ENCODE measurements around the gene RNU1-3.
"Not testable (repeated sequence)": the region's sequence is repeated elsewhere in the genome, so short reads cannot be mapped to it uniquely, and the experiment has no call there.

Gene RNU1-3

DNA sequence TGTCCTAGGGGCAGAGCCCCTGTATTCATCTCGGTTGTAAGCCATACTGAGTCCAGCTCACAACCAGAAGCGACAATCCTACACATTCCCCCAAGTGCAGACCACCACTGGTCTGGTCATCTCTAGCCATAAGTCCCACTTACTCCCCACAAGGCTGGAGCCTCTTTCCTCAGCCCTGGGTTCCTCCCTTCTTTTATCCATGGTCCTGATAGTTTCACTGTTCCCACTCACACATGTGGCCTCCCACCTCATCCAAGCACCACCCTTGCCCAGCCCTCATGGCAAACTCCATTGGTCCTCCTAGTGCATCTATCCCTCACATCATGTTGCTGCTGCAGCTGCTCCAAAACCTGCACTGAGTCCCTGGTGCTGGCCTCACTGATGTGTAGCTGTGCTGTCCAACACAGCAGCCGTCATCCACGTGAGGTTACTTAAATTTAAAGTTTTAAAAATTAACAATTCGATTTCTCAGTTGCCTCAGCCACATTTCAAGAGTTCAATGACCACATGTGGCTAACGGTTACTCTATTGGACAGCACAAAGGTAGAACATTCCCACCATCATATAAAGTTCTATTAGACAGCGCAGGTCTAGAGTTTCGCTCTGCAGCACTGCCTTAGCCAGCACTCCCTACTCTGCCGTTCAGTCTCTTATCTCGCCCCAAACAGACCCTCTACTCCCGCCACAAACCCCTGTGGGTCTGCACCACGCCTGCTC lies 23.1 kb downstream of the RNU1-3 start:
- Histone ChIP-seq H3K4me3 (ENCODE audit: low read depth, low read length) (peak overlapping the region; percentile 82), H2AFZ (ENCODE audit: low read length, unreplicated experiment) (peak overlapping the region; percentile 90), H3K79me2 (ENCODE audit: control insufficient read depth, insufficient read depth, low read length, unreplicated experiment) (peaks cover 23% of the 10 kb centered on the region), H3K4me1 (ENCODE audit: control insufficient read depth, insufficient read depth, low read length, unreplicated experiment) (peaks cover 15% of the 10 kb centered on the region)
- not testable (repeated sequence) for H3K27me3 ChIP-seq (ENCODE audit: insufficient read depth, low read length); H3K36me3 ChIP-seq (ENCODE audit: insufficient read depth, low read length); H3K27ac ChIP-seq (ENCODE audit: low read depth, low read length)

DNA sequence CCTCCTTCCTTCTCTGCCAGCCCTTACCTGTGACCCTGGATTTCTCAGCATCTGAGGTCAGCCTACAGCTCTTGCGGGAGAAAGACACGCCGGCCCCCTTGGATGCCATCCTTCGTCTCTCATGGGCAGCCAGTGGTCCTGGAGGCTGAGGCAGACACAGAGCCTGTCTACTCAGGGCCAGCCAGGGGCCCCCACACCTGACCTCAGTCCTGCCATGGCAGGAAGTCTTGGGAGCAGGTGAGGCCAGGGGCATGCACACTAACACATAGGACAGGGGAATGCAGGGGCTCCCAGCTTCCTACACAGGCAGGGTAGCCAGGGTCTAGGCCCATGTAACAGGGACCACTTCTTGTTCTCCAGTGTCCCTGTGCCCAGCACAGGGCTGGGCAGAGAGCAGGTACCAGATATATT lies 23.7 kb downstream of the RNU1-3 start:
- not testable (repeated sequence) for H2AFZ ChIP-seq (ENCODE audit: low read length, unreplicated experiment); H3K36me3 ChIP-seq (ENCODE audit: insufficient read depth, low read length); H3K27me3 ChIP-seq (ENCODE audit: insufficient read depth, low read length); H3K27ac ChIP-seq (ENCODE audit: low read depth, low read length)
- Histone ChIP-seq H3K4me3 (ENCODE audit: low read depth, low read length) (peak overlapping the region; percentile 82), H3K4me1 (ENCODE audit: control insufficient read depth, insufficient read depth, low read length, unreplicated experiment) (peaks cover 15% of the 10 kb centered on the region), H3K79me2 (ENCODE audit: control insufficient read depth, insufficient read depth, low read length, unreplicated experiment) (peaks cover 23% of the 10 kb centered on the region)

DNA sequence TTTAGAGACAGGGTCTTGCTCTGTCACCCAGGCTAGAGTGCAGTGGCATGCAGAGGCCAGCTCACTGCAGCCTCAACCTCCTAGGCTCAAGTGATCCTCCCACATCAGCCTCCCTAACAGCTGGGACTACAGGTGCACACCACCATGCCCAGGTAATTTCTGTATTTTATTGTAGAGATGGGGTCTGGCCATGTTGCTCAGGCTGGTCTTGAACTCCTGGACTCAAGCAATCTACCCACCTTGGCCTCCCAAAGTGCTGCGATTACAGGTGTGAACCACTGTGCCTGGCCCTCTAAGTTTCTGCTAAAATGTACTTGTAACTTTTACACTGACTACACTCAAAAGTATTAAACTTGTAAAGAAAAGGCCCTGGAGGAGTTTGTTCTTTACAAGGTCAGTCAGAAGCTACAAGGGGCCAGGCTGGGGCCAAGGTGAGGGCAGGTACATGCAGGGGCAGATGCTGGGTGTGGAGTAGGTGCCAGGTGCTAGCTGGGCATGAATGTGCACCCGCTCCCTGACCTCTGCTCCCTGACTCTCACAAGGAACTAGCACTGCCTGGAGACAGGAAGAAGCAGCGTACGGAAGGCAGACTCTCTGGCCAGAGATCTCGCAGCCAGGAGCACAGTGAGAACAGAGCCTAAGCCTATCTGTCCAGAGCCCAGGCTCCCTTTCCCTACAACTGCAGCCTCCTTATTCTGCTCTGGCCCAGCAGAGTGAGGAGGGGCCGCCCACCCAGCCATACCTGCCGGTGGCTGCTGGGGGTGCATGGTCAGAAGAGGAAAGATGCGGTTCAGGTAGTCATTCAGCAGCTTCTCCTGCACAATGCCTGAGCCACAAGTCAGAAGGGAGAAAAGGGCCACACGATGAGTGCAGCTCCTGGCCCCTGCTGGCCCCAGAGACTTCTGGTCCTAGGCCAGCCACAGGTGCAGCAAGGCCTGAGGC lies 24.5 kb downstream of the RNU1-3 start:
- Histone ChIP-seq H3K4me1 (ENCODE audit: control insufficient read depth, insufficient read depth, low read length, unreplicated experiment) (peaks cover 15% of the 10 kb centered on the region), H3K79me2 (ENCODE audit: control insufficient read depth, insufficient read depth, low read length, unreplicated experiment) (peaks cover 23% of the 10 kb centered on the region)
- not testable (repeated sequence) for H3K36me3 ChIP-seq (ENCODE audit: insufficient read depth, low read length); H2AFZ ChIP-seq (ENCODE audit: low read length, unreplicated experiment); H3K27me3 ChIP-seq (ENCODE audit: insufficient read depth, low read length); H3K4me3 ChIP-seq (ENCODE audit: low read depth, low read length); H3K27ac ChIP-seq (ENCODE audit: low read depth, low read length)

DNA sequence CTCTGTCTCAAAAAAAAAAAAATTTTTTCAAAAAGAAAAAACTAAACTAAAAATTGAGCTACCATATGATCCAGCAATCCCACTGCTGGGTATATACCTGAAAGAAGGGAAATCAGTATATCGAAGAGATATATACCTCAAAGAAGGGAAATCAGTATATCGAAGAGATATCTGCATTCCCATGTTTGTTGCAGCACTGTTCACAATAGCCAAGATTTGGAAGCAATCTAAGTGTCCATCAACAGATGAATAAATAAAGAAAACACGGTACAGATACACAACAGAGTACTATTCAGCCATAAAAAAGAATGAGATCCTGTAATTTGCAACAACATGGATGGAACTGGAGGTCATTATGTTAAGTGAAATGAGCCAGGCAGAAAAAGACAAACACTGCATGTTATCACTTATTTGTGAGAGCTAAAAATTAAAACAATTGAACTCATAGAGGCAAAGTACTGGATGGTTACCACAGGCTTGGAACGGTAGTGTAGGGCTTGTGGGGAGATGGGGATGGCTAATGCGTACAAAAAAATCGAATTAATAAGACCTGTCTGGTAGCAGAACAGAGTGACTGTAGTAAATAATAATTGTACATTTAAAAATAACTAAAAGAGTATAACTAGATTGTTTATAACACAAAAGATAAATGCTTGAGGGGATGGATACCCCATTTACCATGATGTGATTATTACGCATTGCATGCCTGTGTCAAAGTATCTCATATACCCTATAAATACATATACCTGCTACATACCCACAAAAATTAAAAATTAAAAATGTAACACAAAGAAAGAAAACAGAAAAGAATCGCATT lies 25.4 kb downstream of the RNU1-3 start:
- not testable (repeated sequence) for H2AFZ ChIP-seq (ENCODE audit: low read length, unreplicated experiment); H3K27me3 ChIP-seq (ENCODE audit: insufficient read depth, low read length); H3K4me3 ChIP-seq (ENCODE audit: low read depth, low read length); H3K27ac ChIP-seq (ENCODE audit: low read depth, low read length); H3K36me3 ChIP-seq (ENCODE audit: insufficient read depth, low read length)
- peaks cover 23% of the 10 kb centered on the region for H3K79me2 ChIP-seq (ENCODE audit: control insufficient read depth, insufficient read depth, low read length, unreplicated experiment)
- H3K4me1 ChIP-seq (ENCODE audit: control insufficient read depth, insufficient read depth, low read length, unreplicated experiment) = peaks cover 15% of the 10 kb centered on the region

DNA sequence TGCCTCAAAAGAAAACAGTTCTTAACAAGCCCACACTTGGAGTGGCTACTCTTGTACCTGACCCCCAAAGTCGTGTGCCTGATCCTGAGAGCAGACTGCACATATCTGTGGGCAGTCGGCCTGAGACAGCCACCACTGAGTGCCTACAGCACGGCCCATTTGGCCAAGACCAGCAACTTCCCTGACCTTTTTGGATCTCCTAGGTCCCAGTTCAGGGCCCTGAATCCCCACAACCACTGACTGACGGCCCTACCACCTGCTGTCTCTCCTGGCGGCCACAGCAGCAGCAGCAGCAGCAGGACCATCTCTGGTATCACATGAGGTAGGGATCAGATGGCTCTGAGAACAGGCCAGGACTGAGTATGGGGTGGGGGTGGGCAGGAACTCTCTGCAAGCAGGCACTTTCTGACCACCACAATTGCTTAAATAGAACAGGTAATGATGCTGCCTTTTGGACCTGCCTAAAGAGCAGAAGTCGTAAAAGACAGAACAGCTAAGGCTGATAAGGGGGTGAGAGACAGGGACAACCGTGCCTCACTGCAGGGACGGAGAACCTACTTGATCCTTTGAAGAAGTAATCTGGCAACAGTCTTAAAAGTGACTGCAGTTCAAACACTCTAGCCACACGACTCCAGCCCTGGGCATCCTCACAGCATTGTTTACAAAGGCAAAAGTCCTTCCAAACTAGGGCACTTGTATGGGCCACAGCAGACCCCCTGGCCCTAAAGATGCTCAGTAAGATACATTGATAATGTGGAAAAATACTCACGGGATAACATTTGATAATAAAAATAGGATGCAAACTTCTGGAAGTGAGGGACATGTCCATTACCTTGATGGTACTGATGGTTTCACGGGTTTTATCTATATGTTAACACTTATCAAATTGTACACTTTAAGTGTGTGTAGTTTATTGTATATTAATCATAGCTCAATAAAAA lies 27.4 kb downstream of the RNU1-3 start:
- not testable (repeated sequence) for H3K27me3 ChIP-seq (ENCODE audit: insufficient read depth, low read length); H3K4me3 ChIP-seq (ENCODE audit: low read depth, low read length); H3K4me1 ChIP-seq (ENCODE audit: control insufficient read depth, insufficient read depth, low read length, unreplicated experiment); H3K27ac ChIP-seq (ENCODE audit: low read depth, low read length); H3K36me3 ChIP-seq (ENCODE audit: insufficient read depth, low read length); H2AFZ ChIP-seq (ENCODE audit: low read length, unreplicated experiment)
- peaks cover 22% of the 10 kb centered on the region for H3K79me2 ChIP-seq (ENCODE audit: control insufficient read depth, insufficient read depth, low read length, unreplicated experiment)

DNA sequence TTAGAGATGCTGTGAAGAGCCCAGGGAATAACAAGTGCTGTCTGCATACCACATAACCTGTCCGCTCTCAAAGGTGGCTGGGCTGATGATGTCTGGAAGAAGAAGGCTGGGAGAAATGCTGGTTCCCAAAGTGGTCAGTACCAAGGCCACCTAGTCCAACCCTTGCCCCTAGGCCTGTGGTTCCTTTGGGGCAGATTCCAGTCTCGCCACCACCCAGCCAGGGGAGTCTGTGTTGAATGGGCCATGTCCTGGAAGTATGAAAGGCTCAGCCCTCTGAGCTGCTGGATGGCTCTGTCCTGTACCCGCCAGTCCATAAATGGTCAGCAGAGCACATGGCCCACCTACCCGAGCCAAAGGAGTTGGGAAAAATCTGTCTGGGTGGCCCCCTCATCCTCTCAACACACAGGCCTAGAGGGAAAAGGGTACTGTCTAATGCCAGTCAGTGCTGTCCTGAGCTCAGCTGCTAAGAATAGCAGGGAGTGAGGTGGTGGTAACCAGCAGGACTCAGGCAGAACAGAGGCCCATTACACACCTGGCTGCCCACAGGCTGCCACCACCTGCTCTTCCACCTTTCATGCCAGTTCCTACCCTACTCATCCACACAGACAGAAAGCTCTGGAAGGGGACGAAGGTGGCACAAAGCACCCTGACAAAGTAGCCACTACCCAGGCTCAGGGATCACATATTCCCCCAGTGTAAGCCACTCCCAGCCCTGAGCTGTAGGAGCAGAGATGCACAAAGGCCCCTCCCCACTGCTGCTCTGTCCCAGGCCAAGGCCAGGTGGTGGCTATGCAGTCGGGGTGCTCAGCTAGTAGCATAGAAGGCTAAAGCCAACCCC lies 28.6 kb downstream of the RNU1-3 start:
- peaks cover 10% of the 10 kb centered on the region for H3K79me2 ChIP-seq (ENCODE audit: control insufficient read depth, insufficient read depth, low read length, unreplicated experiment)
- not testable (repeated sequence) for H3K27ac ChIP-seq (ENCODE audit: low read depth, low read length); H3K27me3 ChIP-seq (ENCODE audit: insufficient read depth, low read length); H3K4me3 ChIP-seq (ENCODE audit: low read depth, low read length); H3K36me3 ChIP-seq (ENCODE audit: insufficient read depth, low read length); H3K4me1 ChIP-seq (ENCODE audit: control insufficient read depth, insufficient read depth, low read length, unreplicated experiment); H2AFZ ChIP-seq (ENCODE audit: low read length, unreplicated experiment)

GRCh38 chr1:16636551-16637195 lies 30.1 kb downstream of the RNU1-3 start:
- H3K4me1 ChIP-seq (ENCODE audit: control insufficient read depth, insufficient read depth, low read length, unreplicated experiment); H3K36me3 ChIP-seq (ENCODE audit: insufficient read depth, low read length); H3K79me2 ChIP-seq (ENCODE audit: control insufficient read depth, insufficient read depth, low read length, unreplicated experiment); H3K4me3 ChIP-seq (ENCODE audit: low read depth, low read length); H3K27ac ChIP-seq (ENCODE audit: low read depth, low read length); H2AFZ ChIP-seq (ENCODE audit: low read length, unreplicated experiment); H3K27me3 ChIP-seq (ENCODE audit: insufficient read depth, low read length): not testable (repeated sequence)

- not testable (repeated sequence) for H3K27ac ChIP-seq (ENCODE audit: low read depth, low read length); H3K4me1 ChIP-seq (ENCODE audit: control insufficient read depth, insufficient read depth, low read length, unreplicated experiment); H3K4me3 ChIP-seq (ENCODE audit: low read depth, low read length); H3K36me3 ChIP-seq (ENCODE audit: insufficient read depth, low read length); H2AFZ ChIP-seq (ENCODE audit: low read length, unreplicated experiment); H3K27me3 ChIP-seq (ENCODE audit: insufficient read depth, low read length); H3K79me2 ChIP-seq (ENCODE audit: control insufficient read depth, insufficient read depth, low read length, unreplicated experiment)
Measured at GRCh38 chr1:16635959-16636358, 30.8 kb downstream of the RNU1-3 start.

GRCh38 chr1:16633540-16634282 lies 33.0 kb downstream of the RNU1-3 start:
- not testable (repeated sequence) for H3K4me1 ChIP-seq (ENCODE audit: control insufficient read depth, insufficient read depth, low read length, unreplicated experiment); H3K79me2 ChIP-seq (ENCODE audit: control insufficient read depth, insufficient read depth, low read length, unreplicated experiment); H3K36me3 ChIP-seq (ENCODE audit: insufficient read depth, low read length); H2AFZ ChIP-seq (ENCODE audit: low read length, unreplicated experiment); H3K27ac ChIP-seq (ENCODE audit: low read depth, low read length); H3K27me3 ChIP-seq (ENCODE audit: insufficient read depth, low read length); H3K4me3 ChIP-seq (ENCODE audit: low read depth, low read length)
